HL-60 (cell line): Measurements from ENCODE around the gene IGFBP2.

Source experiments
- CTCF ChIP-seq: IDR thresholded peaks from one replicate; pipeline ENCODE4 v1.5.1; 2011; ENCODE audit warnings: low read length, control low read depth, inconsistent platforms; ENCODE audit not compliant: insufficient read depth
- GABPA ChIP-seq: IDR thresholded peaks from 2 replicates; pipeline ENCODE4 v1.6.1; 2012; ENCODE audit warnings: low read depth
- POLR2AphosphoS5 ChIP-seq: IDR thresholded peaks from 2 replicates; pipeline ENCODE4 v1.6.1; 2012; ENCODE audit warnings: low read depth
- REST ChIP-seq: IDR thresholded peaks from 2 replicates; pipeline ENCODE4 v1.6.1; 2012; ENCODE audit warnings: low read depth; ENCODE audit not compliant: insufficient replicate concordance
- SPI1 ChIP-seq: IDR thresholded peaks from 2 replicates; pipeline ENCODE4 v1.6.1; 2012; ENCODE audit warnings: low read depth, mild to moderate bottlenecking, borderline replicate concordance

GRCh38 chr2:216696321-216696720 lies 63.1 kb downstream of the IGFBP2 start:
- TF ChIP-seq CTCF = no peak
- TF ChIP-seq REST = no peak
- no peak for TF ChIP-seq POLR2AphosphoS5
- no peak for TF ChIP-seq GABPA
- no peak for TF ChIP-seq SPI1
